ENCODE results near the gene ALDH3B1. TPM values are rescaled to one million over a fixed set of nuclear protein-coding genes. Genes with fewer than 3 reads are reported as not detected.

Gene ALDH3B1
- total RNA-seq, 1 experiment from 2014 or later, result 60.2 TPM

DNA sequence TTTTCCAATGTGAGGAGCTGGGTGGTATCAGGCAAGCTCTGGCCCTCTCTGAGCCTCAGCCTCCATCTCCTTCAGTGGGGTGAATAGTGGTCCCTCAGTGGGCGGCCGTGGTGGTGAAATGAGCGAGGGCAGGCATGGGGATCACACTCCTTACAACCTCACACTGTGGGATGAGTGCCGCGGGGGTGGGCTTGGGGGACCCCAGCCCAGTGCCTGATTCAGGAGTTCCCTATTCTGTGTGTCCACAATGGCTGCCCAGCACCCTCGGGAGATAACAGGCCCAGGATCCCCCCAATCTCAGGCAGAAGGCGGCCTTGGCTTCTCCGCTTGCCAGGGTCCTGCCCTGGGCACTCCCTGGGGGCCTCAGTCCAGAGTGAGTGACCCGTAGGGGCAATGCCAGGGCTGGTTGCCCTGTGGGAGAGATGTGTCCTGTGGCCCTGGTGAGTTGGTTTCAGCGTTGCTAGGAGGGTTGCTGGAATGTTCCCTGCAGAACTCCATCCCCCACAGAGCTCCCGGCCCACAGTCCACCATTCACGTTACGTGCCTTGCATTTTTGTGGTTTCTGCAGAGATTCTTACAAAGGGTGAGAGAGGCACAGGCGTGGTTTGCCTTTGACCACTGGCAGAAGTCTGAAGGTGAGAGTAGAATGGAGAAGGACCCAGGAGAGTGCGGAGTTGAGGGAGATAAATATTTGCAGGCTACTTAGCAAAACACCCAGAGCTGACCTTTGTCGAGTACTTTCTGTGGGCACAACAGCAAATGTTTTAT lies 2.9 kb downstream of the ALDH3B1 start:
- DNase-seq (ENCODE audit: low read depth), result peak; percentile 99

DNA sequence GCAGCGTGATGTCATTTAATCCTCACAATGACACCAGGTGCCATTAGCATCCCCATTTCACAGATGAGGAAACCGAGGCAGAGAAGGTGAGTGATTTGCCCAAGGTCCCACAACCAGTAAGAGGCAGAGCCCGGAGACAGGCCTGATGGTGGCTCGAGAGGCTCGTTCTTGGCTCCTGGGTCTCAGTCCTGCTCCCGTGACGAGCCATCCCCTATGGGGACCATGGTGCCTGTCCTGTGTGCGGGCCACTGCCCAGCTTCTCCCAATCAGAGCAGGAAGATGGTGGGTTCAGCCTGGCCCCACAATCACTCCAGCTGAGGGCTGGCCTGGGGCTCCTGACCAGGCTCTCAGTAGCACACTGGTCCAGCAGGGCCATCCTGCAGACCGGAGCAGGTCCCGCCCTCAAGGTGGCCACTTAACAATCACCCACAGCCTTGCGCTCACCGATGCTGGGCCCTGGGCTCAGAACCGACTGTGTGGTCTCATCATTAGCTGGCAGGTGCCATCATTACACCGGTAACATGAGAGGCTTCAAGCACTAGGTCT lies 3.6 kb downstream of the ALDH3B1 start:
- no peak for DNase-seq (ENCODE audit: low read depth)

DNA sequence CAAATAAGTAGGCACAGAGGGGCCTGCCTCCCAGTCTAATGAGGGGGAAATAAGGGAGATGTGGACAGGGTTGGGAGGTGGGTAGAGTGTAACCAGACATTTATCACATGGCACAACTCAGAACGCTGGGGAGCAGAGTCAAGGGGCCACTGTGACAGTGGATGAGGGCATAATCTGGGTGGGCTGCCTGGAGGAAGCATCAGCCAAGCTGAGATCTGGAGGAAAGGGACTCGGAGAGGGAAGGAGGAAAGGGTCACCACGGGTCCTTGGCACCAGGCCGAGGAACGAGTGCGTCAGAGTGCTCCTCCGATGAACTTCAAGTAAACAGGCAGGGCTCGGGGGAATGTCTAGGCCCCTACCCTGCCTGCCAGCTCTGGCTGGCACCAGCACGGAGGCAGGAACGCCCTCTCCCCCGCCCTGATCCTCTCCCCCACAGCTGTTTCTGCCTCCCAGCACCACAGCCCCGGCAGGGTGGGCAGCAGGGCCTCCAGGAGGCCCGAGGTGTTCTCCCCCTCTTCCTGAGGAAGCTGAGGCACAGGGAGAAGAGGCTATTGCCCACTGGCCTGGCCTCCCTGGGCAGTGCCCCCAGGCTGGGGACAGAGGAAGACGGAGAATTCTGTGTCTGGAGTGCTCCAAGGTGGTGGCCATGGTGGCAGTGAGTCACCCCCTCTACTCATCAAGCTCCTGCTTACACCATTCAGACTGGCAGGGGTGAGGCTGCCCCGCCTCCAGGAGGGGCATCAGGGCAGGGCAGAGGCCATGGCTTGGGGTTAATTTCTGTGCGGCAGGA lies 4.2 kb downstream of the ALDH3B1 start:
- DNase-seq (ENCODE audit: low read depth), result peak; percentile 95

DNA sequence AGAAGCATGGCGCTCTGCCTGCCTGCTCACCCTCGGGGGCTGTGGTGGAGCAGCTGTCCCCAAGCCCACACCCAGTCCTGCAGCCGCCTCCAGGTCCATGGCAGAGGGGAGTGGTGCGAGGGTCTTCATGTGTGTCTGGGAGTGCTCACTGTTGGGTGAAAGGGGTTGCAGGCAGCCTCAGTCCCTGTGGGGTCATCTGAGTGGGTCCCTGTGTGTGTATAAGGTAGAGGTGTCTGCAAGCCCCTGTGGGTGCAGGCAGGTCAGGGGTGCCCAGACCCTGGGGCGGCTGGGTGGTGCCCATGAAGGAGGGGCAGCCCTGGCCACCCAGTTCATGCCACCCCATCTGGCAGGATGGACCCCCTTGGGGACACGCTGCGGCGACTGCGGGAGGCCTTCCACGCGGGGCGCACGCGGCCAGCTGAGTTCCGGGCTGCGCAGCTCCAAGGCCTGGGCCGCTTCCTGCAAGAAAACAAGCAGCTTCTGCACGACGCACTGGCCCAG lies 4.9 kb downstream of the ALDH3B1 start:
- DNase-seq (ENCODE audit: low read depth), result no peak

DNA sequence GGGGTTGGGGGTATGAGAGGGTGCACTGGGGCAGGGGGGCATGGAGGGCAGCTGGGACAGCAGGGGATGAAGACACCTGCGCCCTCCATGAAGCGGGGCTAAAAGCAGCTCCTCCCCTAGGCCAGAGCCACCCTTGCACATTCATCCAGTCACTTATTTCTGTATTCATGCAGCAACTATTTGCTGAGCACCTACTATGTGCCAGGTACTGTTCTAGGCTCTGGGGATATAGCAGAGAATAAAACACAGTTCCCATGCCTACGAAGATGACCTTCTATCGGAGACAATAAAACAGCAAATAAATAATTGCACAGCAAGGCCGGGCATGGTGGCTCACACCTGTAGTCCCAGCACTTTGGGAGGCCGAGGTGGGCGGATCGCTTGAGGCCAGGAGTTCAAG lies 5.3 kb downstream of the ALDH3B1 start:
- no peak for DNase-seq (ENCODE audit: low read depth)

DNA sequence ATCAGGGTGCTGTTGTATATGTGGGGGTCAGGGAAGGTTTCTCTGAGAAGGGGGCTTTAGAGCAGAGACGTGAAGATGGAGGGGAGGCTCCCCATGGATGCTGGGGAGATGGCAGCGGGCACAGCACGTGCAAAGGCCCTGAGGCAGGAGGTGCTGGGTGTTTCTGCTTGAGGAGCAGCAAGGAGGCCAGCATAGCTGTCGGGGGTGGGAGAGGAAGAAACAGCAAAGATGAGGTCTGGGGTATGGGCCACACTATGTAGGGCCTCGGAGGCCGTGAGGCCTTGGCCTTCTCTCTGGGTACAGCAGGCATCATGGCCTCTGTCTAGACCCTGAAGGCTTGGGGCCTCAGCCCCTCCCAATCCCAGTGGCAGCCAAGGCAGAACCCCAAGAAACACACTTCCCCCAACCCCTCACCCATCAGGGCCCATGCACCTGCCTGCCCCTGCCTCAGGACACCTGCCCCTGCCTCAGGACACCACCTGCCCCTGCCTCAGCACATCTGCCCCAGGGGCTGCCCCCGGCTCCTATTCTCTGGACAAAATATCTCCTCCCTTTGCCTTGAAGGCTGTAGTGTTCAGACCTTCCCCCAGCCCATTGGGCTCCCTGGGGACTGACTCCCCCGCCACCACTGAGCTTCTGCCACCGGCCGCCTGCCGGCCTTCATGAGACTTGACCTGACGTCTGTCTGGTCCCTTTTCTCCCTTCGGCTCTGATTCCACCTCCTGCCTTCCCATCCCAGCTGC lies 6.2 kb downstream of the ALDH3B1 start:
- DNase-seq (ENCODE audit: low read depth), result no peak

DNA sequence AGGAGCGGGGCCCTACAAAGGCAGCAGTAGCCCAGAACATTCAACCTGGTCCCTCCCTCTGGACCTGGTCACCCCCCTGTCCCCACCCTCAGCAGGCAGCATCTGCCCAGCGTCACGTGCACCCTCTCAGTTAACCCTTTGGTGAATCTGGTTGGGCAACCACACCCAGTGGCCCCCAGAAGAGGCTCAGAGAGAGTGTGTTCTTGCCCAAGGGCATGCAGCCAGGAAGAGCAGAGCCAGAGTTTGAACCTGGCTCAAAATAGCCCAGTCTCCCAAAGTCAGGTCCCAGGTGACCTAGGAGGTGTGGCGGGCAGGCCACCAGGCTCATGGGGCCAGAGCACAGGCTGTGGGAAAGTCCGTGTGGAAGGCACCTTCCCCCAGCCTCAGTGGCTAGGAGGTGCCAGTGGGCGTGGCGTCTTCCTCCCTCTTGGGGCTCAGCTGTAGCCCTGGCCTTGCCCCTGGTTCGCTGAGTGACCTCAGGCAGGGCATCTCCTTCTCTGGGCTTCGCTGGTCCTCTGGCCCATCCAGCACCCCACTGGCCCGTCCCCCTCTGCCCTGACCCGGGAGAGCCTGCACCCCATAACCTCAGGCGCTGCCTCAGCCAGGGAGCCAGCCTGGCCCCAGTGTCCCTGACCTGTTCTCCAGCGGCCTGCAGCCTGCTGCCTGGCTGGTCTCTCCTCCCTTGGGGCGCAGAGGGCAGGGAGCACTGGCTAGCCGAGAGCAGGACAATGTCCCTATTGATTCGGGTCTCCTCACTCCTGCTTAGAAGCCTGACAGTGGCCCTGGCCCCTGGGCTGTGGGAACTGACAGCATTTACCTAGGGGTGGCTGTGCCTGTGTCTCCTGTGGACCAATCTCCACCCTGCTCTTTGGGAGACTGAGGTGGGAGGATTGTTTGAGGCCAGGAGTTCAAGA lies 7.0 kb downstream of the ALDH3B1 start:
- DNase-seq (ENCODE audit: low read depth), result no peak

DNA sequence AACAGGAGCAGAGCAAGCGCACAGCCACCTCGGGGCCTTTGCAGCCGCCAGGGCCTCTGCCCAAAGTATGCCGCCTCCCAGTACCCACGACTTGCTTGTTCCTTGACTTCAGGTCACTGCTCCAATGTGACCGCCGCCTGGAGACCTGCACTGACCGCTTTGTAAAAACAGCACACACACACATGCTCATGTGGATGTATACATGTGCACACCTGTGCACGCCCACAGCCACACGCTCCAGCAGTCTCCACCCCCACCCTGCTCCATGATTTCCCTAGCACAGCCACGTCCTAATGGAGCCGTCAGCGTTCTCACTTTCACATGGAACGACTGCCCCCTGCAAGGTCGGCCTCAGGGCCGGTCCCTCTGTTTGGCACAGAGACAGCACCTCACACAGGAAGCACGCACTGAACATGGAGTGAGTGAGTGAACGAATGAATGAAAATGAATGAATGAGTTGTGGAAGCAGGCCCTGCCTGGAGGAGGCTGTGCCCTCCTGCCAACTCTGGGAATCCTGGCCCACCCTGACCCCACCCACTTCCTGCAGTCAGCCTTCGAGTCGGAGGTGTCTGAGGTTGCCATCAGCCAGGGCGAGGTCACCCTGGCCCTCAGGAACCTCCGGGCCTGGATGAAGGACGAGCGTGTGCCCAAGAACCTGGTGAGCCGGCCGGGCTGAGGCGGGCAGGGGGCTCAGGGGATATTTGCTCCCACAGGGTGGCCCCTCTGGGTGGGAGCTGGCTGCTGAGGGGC lies 8.0 kb downstream of the ALDH3B1 start:
- DNase-seq (ENCODE audit: low read depth), result no peak

DNA sequence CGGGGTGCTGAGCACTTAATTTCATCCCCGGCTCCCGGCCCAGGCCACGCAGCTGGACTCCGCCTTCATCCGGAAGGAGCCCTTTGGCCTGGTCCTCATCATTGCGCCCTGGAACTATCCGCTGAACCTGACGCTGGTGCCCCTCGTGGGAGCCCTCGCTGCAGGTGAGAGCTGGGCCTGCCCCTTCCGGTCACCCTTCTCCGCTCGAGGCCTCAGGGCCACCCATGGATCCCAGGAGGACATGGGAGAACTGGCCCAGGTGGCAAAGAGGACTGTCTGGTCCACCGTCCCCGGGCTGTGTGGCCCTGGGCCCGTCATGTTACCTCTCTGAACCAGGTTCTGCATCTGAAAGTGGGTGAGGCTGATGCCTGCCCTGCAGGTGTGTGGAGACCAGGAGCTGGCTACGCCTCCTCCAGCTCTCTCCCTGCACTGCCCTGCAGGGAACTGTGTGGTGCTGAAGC lies 8.6 kb downstream of the ALDH3B1 start:
- no peak for DNase-seq (ENCODE audit: low read depth)

DNA sequence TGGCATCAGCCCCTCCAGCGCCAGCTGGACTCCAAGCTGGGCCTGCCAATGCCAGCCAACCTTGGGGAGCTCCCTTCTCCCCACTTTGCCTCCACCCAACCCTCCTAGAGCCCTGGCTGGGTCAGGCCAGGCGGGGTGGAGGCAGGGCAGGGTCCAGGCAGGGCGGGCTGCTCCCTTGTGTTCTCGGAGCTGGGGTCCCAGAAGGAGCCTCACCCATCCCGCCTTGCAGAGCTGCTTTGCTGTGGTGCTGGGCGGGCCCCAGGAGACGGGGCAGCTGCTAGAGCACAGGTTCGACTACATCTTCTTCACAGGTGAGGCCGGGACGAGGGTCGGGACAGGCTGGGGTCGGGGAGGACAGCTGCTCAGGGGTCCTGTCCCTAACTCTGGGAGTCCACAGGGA lies 9.4 kb downstream of the ALDH3B1 start:
- DNase-seq (ENCODE audit: low read depth), result no peak

DNA sequence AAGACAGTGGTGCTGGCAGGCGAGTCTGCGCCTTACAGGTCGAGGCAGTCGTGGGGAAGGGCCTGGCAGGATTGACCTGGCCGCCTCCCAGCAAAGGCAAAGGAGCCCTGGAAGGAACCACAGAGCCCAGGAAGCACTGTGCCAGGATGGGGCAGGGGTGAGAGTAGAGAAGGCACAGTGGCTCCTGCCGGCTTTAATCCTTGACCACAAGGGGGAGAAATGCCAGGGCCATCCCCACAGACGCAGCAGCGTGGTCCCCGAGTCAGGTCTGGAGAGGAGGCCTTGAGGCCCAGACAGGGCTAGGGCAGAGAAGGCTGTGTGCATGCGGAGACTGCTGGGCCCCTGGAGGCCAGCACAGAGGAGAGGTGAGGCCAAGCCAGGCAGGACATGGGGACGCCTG lies 10.4 kb downstream of the ALDH3B1 start:
- DNase-seq (ENCODE audit: low read depth), result no peak

DNA sequence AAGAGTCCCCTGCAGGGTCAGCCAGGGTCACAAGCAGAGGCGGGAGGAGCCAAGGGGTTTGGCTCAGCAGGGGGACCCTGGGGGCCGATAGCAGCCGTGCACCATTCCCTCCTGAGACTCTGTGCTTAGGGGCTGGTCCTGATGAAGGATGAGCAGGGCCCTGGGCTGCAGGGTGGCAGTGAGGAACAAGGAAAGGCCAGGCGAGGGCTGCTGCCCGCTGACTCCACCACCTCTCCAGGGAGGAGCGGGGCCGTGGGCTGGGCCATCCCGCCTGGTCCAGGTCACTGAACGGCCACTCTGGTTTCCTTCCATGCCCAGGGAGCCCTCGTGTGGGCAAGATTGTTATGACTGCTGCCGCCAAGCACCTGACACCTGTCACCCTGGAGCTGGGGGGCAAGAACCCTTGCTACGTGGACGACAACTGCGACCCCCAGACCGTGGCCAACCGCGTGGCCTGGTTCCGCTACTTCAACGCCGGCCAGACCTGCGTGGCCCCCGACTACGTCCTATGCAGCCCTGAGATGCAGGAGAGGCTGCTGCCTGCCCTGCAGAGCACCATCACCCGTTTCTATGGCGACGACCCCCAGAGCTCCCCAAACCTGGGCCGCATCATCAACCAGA lies 11.2 kb downstream of the ALDH3B1 start:
- no peak for DNase-seq (ENCODE audit: low read depth)

DNA sequence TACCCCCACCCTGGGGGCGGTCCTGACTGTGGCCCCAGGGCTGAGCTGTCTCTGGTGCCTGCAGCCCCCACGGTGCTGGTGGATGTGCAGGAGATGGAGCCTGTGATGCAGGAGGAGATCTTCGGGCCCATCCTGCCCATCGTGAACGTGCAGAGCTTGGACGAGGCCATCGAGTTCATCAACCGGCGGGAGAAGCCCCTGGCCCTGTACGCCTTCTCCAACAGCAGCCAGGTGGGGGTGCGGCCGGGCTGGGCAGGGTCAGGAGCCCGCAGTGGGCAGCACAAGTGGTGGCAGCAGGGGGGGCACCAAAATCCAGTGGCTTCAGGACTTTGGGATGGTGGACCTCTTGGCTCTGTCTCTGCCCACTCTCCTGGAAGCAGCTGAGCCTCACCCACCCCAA lies 12.4 kb downstream of the ALDH3B1 start:
- DNase-seq (ENCODE audit: low read depth), result no peak

DNA sequence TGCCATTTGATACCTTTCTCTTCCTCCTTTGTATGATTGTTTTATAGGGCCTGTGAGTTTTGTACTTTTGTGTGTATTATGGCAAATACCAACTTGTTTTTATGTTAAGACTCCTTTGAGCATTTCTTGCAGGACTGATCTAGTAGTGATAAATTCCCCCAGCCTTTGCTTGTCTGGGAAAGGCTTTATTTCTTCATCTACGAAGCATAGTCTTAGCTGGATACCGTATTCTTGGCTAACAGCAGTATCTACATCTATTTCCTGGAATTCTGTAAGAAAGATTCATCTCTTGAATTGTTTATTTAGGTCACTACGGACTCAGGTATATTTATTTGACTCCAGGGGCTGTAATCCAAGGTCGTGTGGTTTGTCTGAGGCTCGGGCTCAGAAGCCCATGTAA lies 14.4 kb downstream of the ALDH3B1 start:
- no peak for DNase-seq (ENCODE audit: low read depth)

DNA sequence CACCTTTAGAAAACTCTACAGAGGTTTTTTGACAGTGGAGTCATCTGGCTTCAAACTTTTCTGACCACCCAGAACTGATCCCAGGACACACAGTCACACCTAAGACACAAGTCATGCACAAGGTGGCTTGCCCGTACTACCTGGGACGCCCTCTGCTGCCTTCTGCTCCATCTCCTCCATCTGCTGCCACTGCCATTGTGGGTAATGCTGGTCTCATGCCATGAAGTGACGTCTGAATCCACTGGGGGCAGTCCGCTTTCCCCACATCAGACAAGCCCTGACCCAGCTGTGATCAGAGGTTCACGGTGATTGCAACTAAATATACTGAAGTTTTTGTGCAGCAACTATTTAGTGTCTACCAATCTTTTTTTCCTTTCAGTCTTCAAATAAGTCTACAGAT lies 14.9 kb downstream of the ALDH3B1 start:
- DNase-seq (ENCODE audit: low read depth), result no peak

DNA sequence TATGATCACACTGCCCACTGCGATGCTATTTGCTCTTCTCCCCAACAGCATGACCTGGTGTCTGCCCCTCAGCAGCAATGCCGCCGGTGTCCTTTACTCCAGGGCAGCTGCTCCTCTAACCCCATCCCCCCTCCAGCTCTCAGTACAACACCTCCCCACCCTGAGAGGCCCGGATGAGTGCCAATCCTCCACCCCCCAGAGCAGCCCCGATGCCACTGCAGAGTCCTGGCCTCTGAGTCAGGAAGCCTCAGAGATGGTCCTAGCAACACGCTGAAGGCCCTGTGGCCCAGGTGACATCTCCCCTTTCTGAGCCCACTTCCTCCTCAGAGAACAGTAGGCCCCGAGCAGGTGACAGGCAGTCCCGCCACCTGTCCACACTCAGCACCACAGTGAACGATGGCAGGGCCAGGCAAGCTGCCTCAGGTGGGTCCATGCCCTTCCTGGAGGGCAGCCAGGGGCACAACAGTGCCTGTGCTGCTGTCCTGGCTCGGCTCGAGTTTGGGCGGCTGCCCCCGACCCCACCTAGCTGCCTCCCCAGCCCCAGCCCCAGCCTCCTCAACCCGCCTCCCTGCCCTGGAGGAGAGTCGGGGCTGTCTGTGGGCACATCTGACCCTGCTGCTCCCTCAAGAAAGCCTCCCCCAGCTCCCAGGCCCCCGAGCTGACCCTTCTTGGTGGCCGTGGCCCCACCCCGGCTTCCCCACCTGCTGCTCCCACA lies 16.4 kb downstream of the ALDH3B1 start:
- DNase-seq (ENCODE audit: low read depth), result no peak

DNA sequence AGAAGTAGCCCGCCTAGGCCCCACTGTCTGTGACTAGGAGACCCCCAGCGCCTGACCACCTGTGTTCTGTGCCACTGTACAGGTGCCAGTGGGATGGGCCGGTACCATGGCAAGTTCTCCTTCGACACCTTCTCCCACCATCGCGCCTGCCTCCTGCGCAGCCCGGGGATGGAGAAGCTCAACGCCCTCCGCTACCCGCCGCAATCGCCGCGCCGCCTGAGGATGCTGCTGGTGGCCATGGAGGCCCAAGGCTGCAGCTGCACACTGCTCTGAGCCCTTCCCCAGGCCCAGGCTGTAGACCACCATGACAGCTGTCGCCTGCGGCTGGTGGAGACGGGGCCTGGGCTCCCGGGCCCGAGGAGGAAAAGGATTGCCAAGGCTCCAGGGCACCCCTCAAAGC lies 17.5 kb downstream of the ALDH3B1 start:
- DNase-seq (ENCODE audit: low read depth), result no peak

DNA sequence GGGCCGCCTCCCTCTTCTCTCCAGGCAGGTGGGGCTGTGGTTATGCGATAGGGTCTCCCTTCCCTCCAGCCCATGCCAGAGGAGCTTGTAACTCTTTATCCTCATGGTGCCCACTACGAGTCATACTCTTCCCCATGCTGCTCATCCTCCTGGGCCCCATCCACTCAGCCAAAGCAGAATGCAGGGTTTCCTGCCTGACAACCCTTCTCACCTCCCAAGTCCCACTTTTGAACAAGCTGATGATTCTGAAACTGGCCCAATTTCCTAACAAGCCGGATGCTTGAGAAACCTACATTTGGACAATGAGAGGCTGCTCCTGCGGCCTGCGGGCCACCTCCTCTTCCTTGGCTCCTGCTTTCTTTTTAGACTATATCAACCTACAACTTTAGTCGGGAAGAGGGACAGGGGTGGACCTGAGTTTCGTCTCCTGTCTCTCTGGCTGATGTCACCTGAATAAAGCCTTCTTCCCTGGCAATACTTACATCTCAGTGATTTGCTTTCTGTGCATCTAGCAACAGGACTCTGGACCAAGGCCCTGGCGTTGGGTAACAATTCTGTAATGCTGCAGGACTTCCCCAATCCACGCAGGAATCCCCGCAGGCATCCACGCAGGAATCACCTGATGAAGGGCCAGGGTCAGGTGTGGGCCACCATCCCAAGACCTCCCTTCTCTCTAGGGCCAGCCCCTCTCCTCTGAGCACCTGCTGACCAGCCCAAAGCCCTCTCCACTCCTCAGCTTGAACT lies 18.8 kb downstream of the ALDH3B1 start:
- peak; percentile 59 for DNase-seq (ENCODE audit: low read depth)
